CD4-positive, alpha-beta T cell treated with Interleukin-4 for 4 hours (primary cell): ENCODE results near the gene ERAP2.
"Not testable (repeated sequence)": the region's sequence is repeated elsewhere in the genome, so short reads cannot be mapped to it uniquely, and the experiment has no call there.

ENCODE experiments used
- DNase-seq: peaks from one replicate; pipeline ENCODE4 v3.0.0-alpha.2; 2020

ERAP2 gene

DNA sequence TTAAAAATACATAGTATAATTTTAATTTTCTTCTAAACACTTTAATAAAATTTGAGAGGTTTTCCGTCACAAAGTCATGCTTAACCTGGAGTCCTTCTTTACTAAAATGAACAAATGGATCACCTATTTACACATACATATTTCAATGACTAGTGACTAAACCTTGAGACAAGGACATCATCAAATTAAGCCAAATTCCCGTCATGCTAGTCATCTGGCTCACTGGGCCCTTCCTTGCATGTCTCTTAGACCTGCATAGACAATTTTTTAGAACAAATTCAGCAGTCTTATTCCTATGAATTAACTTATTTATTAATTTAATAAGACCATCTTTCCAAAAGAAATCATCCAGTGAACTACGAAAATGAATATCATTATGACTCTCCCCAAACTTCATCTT is 26.6 kb downstream of the ERAP2 start:
- DNase-seq: no peak

GRCh38 chr5:96903300-96903699 is 27.0 kb downstream of the ERAP2 start:
- no peak for DNase-seq

DNA sequence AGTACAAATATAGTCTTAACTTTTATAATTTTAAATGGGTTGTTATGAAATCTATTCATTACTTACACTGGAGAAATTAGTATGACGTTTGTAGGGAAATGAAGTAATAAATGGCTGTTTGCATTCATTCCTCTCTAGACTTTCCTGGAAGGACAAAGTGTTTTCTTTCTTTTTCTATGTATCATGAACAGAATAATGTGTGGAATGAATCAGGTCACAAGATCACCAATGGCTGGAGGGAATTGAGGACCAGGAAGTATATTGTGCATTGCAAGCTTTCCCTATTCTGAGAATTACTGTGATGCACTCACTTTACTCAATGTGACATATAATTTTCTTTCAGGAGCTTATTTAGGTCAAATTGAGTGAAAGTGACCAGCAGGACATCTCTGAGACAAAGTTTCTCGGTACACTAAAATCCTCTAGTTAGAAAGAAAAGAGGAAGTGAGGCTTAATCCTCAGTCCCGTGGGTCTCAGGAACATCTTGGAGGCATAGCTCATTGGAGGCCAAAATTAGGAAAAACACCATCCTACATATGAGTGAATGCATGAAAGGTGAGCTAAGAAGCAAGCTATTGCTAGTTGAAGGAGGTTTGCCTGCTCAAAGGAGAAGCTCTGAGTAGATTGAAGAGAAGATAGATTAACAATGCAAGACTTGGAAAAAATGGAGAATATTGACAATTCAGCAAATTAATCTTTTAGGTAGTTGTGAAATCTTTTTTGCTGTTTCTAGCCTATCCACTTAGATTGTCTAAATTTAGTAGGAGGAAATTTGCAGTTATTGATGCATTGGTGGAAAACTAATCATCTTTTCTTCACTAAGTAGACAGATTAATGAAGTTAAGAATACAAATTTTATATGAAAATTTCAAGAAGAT is 28.0 kb downstream of the ERAP2 start:
- DNase-seq: no peak

GRCh38 chr5:96905864-96906263 is 29.6 kb downstream of the ERAP2 start:
- DNase-seq: no peak

DNA sequence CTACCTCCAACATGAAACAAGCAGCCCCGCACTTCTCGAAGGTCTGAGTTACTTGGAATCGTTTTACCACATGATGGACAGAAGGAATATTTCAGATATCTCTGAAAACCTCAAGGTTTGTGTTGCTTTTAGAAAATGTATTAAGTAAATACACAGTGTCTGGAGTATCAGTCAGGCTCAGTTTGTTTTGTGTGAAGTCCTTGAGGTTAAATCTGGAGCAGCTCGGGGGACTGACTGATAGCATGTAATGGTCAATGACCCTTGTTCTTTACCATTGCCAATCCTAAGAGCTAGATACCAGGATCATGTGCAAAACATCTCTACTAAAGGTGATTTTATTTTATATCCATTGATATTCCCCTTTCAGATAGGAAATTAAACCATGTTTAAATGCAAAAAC is 32.7 kb downstream of the ERAP2 start:
- DNase-seq: no peak

- no peak for DNase-seq
These were observed 33.1 kb downstream of the ERAP2 start for GRCh38 chr5:96909435-96909834.

- DNase-seq: no peak
These were observed 34.8 kb downstream of the ERAP2 start for GRCh38 chr5:96911139-96911538.

DNA sequence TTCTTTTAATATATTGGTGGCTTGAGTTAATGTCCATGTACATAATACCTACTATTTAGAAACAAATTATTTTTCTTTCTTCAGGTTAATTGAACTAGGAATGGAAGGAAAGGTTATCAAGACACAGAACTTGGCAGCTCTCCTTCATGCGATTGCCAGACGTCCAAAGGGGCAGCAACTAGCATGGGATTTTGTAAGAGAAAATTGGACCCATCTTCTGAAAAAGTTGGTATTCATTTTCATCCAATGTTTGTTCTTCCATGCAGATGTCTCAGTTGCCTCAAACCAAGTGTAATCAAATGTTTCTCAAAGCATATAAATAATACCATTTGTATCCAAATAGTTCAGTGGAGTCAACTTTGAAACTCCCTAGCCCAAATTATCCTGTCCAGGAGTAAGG is 36.9 kb downstream of the ERAP2 start:
- no peak for DNase-seq

GRCh38 chr5:96919754-96920197 is 43.5 kb downstream of the ERAP2 start:
- no peak for DNase-seq

- DNase-seq: no peak
These were observed 44.5 kb downstream of the ERAP2 start for GRCh38 chr5:96920744-96921355.

GRCh38 chr5:96922499-96923244 is 46.4 kb downstream of the ERAP2 start:
- no peak for DNase-seq

DNA sequence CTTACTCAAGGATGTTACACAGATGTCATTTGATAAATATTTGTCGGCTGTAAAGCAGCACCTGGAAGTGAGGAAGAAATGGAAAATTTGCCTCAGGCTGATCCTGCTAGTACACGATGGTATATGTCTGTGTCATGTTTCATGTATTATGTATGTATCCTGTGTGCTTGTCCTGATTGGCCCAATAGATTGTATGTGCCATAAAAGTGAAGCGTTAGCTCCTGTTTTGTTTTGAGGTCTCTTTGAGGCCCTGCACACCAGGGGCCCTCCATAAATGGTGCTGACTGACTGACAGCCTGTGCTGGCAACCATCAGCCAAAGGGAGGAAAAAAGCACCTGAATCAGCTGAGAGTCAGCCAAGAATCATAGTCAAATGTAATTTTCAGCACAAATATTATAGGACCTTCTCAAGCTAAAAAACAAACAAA is 47.7 kb downstream of the ERAP2 start:
- no peak for DNase-seq

- no peak for DNase-seq
These were observed 50.0 kb downstream of the ERAP2 start for GRCh38 chr5:96926276-96926675.

DNA sequence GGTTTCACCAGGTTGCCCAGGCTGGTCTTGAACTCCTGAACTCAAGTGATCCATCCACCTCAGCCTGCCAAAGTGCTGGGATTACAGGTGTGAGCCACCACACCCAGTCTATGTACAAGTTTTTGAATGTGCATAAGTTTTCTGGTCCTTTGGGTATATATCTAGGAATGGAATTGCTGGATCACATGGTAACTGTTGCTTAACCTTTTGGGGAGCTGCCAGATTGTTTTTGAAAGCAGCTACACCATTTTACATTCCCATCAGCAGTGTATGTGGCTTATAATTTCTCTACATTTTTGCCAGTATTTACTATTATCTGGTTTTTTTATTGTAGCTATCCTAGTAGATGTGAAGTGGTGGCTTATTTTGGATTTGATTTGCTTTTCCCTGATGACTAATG is 50.7 kb downstream of the ERAP2 start:
- no peak for DNase-seq

DNA sequence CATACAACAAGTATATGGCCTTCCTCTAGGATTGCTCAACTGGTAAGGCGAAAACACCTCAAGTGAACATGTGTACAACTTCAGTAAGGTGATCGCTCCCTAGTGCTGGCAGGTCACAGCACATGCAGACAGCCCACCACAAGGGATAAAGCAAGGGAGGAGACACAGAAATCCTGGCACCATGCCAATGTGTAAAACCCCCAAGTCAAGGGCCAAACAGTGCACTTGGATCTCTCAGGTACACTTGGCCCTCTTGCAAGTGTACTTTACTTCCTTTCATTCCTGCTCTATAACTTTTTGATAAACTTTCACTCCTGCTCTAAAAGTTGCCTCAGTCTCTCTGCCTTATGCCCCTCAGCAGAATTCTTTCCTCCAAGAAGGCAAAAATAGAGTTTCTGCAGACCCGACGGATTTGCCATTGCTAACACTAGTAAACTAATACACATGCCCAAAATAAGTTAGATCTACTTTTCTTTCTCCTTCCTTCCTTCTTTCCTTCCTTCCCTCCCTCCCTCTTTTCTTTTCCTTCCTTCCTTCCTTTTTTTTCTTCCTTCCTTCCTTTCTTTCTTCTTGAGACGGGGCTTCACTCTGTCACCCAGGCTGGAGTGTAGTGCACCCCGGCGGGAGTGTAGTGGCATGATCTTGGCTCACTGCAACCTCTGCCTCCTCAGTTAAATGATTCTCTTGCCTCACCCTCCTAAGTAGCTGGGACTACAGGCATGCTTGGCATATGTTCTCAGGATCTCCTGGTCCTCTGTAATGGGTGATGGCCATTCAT is 52.8 kb downstream of the ERAP2 start:
- DNase-seq: no peak

GRCh38 chr5:96930058-96930457 is 53.8 kb downstream of the ERAP2 start:
- DNase-seq: no peak

- DNase-seq: no peak
These were observed 54.3 kb downstream of the ERAP2 start for GRCh38 chr5:96930589-96930988.

DNA sequence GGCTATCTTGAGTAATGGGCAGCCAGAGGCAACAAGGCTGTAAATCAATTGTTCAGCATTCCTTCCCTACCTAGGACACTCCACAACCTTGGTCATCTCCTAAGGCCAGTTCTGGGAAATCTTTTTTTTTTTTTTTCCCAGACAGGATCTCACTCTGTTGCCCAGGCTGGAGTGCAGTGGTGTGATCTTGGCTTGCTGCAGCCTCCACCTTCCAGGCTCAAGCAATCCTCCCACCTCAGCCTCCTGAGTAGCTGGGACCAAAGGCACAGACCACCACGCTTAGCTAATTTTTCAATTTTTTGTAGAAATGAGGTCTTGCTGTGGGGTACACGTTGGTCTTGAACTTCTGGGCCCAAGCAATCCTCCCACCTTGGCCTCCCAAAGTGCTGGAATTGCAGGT is 54.7 kb downstream of the ERAP2 start:
- not testable (repeated sequence) for DNase-seq

DNA sequence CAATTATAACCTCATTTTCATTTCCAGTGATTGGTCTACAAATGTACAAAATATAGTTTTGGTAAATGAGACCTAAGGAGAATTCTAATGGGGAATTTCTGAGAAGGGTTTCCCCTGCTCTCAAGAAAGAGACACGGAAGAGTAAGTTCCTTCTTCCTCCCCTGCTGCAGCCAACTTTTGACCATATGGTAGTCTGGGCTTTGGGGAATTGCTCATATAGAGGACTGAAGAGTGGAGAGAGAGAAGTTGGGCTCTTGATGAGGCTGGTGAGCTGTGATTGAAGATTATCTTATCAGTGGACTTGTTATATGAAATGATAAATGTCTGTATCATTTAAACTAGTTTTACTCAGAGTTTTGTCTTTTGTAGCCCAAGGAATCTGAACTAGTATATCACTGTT is 55.3 kb downstream of the ERAP2 start:
- no peak for DNase-seq

DNA sequence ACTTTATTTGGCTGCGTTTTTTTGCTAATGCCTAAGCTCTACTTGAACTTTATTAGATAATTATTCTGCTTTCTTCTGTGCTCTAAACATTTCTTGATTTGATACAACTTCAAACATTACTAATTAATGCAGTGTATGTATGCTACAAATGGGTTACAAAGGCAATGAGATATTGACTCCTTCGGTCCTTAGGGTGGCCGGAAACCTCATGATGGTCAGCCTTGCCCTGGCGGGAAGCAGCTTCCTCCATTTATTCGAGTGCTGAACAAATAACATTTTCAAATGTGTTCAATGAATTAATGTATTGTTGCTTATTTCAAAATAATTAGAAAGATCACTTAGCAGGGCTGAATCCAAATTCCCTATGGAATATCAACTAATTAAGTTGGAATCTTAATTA is 55.7 kb downstream of the ERAP2 start:
- no peak for DNase-seq

GRCh38 chr5:96933764-96934707 is 57.7 kb downstream of the ERAP2 start:
- DNase-seq: peak; percentile 22
